Measurements from ENCODE around the gene PLAC8L1. TPM values are rescaled to one million over a fixed set of nuclear protein-coding genes. Genes with fewer than 3 reads are reported as not detected.

The PLAC8L1 gene
- total RNA-seq, 5 donors from 2014 or later (not counting 1 experiment from before 2014, with no cell fraction given) = 0.43 to 1.4 (median 0.60) TPM; not detected in 2

GRCh38 chr5:146052780-146053179, 52.6 kb downstream of the PLAC8L1 start:
- no peaks in the 10 kb centered on the region for H3K9me3 ChIP-seq
- ATAC-seq (replicated peaks in 1 of 4) = no peak
- CTCF ChIA-PET = no interaction called here
- no peak for DNase-seq
- Mint-ChIP-seq H3K4me3 (no peak overlapping the region), H3K36me3 (no peaks in the 10 kb centered on the region), H3K27ac (no peak overlapping the region), H3K9me3 (no peaks in the 10 kb centered on the region), H3K4me1 (no peaks in the 10 kb centered on the region), H3K27me3 (peaks cover 13 to 22% of the 10 kb centered on the region in 2 donors)
- no peaks in the 10 kb centered on the region for H3K27me3 ChIP-seq (replicated peaks in 1 of 2; ENCODE audit: control insufficient read depth in 2 of 2, extremely low read depth in 1 of 2, insufficient read depth in 2 of 2, low read length in 1 of 2)
- no peak overlapping the region for H3K4me3 ChIP-seq (ENCODE audit: control insufficient read depth in 1 of 2, extremely low read depth in 1 of 2, low read length in 1 of 2)
- no peaks in the 10 kb centered on the region for H3K4me1 ChIP-seq (ENCODE audit: control insufficient read depth in 1 of 2, extremely low read depth in 1 of 2, insufficient read depth in 2 of 2, low read length in 2 of 2)
- POLR2A ChIA-PET = no interaction called here
- no peaks in the 10 kb centered on the region for H3K36me3 ChIP-seq (ENCODE audit: control insufficient read depth in 2 of 2, extremely low read depth in 1 of 2, insufficient read depth in 1 of 2, low read length in 1 of 2)
- H3K27ac ChIP-seq (ENCODE audit: low read length) = no peak overlapping the region

- Mint-ChIP-seq H3K4me1 (no peaks in the 10 kb centered on the region), H3K27ac (no peak overlapping the region), H3K36me3 (no peaks in the 10 kb centered on the region), H3K9me3 (no peaks in the 10 kb centered on the region), H3K4me3 (no peak overlapping the region), H3K27me3 (peaks cover 10 to 24% of the 10 kb centered on the region in 2 donors)
- no peak overlapping the region for H3K4me3 ChIP-seq (ENCODE audit: control insufficient read depth in 1 of 2, extremely low read depth in 1 of 2, low read length in 1 of 2)
- POLR2A ChIA-PET = no interaction called here
- DNase-seq = no peak
- H3K9me3 ChIP-seq = no peaks in the 10 kb centered on the region
- H3K27me3 ChIP-seq (replicated peaks in 1 of 2; ENCODE audit: control insufficient read depth in 2 of 2, extremely low read depth in 1 of 2, insufficient read depth in 2 of 2, low read length in 1 of 2) = peaks cover 0 to 5% of the 10 kb centered on the region in 2 experiments
- H3K4me1 ChIP-seq (ENCODE audit: control insufficient read depth in 1 of 2, extremely low read depth in 1 of 2, insufficient read depth in 2 of 2, low read length in 2 of 2) = no peaks in the 10 kb centered on the region
- no peaks in the 10 kb centered on the region for H3K36me3 ChIP-seq (ENCODE audit: control insufficient read depth in 2 of 2, extremely low read depth in 1 of 2, insufficient read depth in 1 of 2, low read length in 1 of 2)
- H3K27ac ChIP-seq (ENCODE audit: low read length) = no peak overlapping the region
- CTCF ChIA-PET = no interaction called here
- ATAC-seq (replicated peaks in 1 of 4) = no peak
- 28% methylated on average over 2 of the region's 3 CpGs for WGBS (ENCODE audit: insufficient coverage)
Measured at GRCh38 chr5:146051678-146052077, 53.7 kb downstream of the PLAC8L1 start.

- Mint-ChIP-seq H3K36me3 (no peaks in the 10 kb centered on the region), H3K27me3 (peaks cover 8 to 27% of the 10 kb centered on the region in 2 donors), H3K9me3 (no peaks in the 10 kb centered on the region), H3K4me1 (no peaks in the 10 kb centered on the region), H3K27ac (no peak overlapping the region), H3K4me3 (no peak overlapping the region)
- WGBS (ENCODE audit: insufficient coverage) = 87% methylated on average over 3 of the region's 5 CpGs
- ChIA-PET CTCF (no interaction called here), POLR2A (no interaction called here)
- no peak overlapping the region for H3K27ac ChIP-seq (ENCODE audit: low read length)
- no peak overlapping the region for H3K4me3 ChIP-seq (ENCODE audit: control insufficient read depth in 1 of 2, extremely low read depth in 1 of 2, low read length in 1 of 2)
- H3K4me1 ChIP-seq (ENCODE audit: control insufficient read depth in 1 of 2, extremely low read depth in 1 of 2, insufficient read depth in 2 of 2, low read length in 2 of 2) = no peaks in the 10 kb centered on the region
- H3K36me3 ChIP-seq (ENCODE audit: control insufficient read depth in 2 of 2, extremely low read depth in 1 of 2, insufficient read depth in 1 of 2, low read length in 1 of 2) = no peaks in the 10 kb centered on the region
- H3K9me3 ChIP-seq = no peaks in the 10 kb centered on the region
- no peak for ATAC-seq (replicated peaks in 1 of 4)
- no peak for DNase-seq
- H3K27me3 ChIP-seq (replicated peaks in 1 of 2; ENCODE audit: control insufficient read depth in 2 of 2, extremely low read depth in 1 of 2, insufficient read depth in 2 of 2, low read length in 1 of 2) = peaks cover 0 to 5% of the 10 kb centered on the region in 2 experiments
Measured at GRCh38 chr5:146050086-146050485, 55.3 kb downstream of the PLAC8L1 start.

- Mint-ChIP-seq H3K27ac (no peak overlapping the region), H3K36me3 (no peaks in the 10 kb centered on the region), H3K4me1 (no peaks in the 10 kb centered on the region), H3K4me3 (no peak overlapping the region), H3K27me3 (peaks cover 8 to 27% of the 10 kb centered on the region in 2 donors), H3K9me3 (no peaks in the 10 kb centered on the region)
- Histone ChIP-seq H3K27me3 (replicated peaks in 1 of 2; ENCODE audit: control insufficient read depth in 2 of 2, extremely low read depth in 1 of 2, insufficient read depth in 2 of 2, low read length in 1 of 2) (peaks cover 0 to 5% of the 10 kb centered on the region in 2 experiments), H3K4me3 (ENCODE audit: control insufficient read depth in 1 of 2, extremely low read depth in 1 of 2, low read length in 1 of 2) (no peak overlapping the region), H3K9me3 (no peaks in the 10 kb centered on the region), H3K36me3 (ENCODE audit: control insufficient read depth in 2 of 2, extremely low read depth in 1 of 2, insufficient read depth in 1 of 2, low read length in 1 of 2) (no peaks in the 10 kb centered on the region), H3K4me1 (ENCODE audit: control insufficient read depth in 1 of 2, extremely low read depth in 1 of 2, insufficient read depth in 2 of 2, low read length in 2 of 2) (no peaks in the 10 kb centered on the region), H3K27ac (ENCODE audit: low read length) (no peak overlapping the region)
- ChIA-PET CTCF (no interaction called here), POLR2A (no interaction called here)
- ATAC-seq (replicated peaks in 1 of 4) (no peak), DNase-seq (no peak)
- 72% methylated on average over 3 of the region's 3 CpGs for WGBS (ENCODE audit: insufficient coverage)
Measured at GRCh38 chr5:146049704-146050026, 55.7 kb downstream of the PLAC8L1 start.

- no peaks in the 10 kb centered on the region for H3K36me3 Mint-ChIP-seq
- ChIA-PET POLR2A (no interaction called here), CTCF (interaction anchor here in 1 of 2 donors (0.7 kb wide), 1 partner anchor 367 kb away, joined by 4 read pairs; no protein-coding TSS in a partner anchor)
- ATAC-seq (replicated peaks in 1 of 4) (no peak), DNase-seq (no peak)
- H3K4me1 ChIP-seq (ENCODE audit: control insufficient read depth in 1 of 2, extremely low read depth in 1 of 2, insufficient read depth in 2 of 2, low read length in 2 of 2) = no peaks in the 10 kb centered on the region
- no peaks in the 10 kb centered on the region for H3K36me3 ChIP-seq (ENCODE audit: control insufficient read depth in 2 of 2, extremely low read depth in 1 of 2, insufficient read depth in 1 of 2, low read length in 1 of 2)
- H3K9me3 Mint-ChIP-seq = no peaks in the 10 kb centered on the region
- no peaks in the 10 kb centered on the region for H3K4me1 Mint-ChIP-seq
- H3K4me3 ChIP-seq (ENCODE audit: control insufficient read depth in 1 of 2, extremely low read depth in 1 of 2, low read length in 1 of 2) = no peak overlapping the region
- WGBS (ENCODE audit: insufficient coverage) = 79% methylated on average over 9 of the region's 15 CpGs
- no peak overlapping the region for H3K4me3 Mint-ChIP-seq
- H3K27me3 Mint-ChIP-seq = peaks cover 8 to 27% of the 10 kb centered on the region in 2 donors
- H3K27me3 ChIP-seq (replicated peaks in 1 of 2; ENCODE audit: control insufficient read depth in 2 of 2, extremely low read depth in 1 of 2, insufficient read depth in 2 of 2, low read length in 1 of 2) = peaks cover 0 to 5% of the 10 kb centered on the region in 2 experiments
- H3K27ac ChIP-seq (ENCODE audit: low read length) = no peak overlapping the region
- no peaks in the 10 kb centered on the region for H3K9me3 ChIP-seq
- no peak overlapping the region for H3K27ac Mint-ChIP-seq
Measured at GRCh38 chr5:146048994-146049703, 56.2 kb downstream of the PLAC8L1 start.

GRCh38 chr5:146047396-146047795, 58.0 kb downstream of the PLAC8L1 start:
- no peak for ATAC-seq (replicated peaks in 1 of 4)
- H3K27me3 Mint-ChIP-seq = peaks cover 8 to 27% of the 10 kb centered on the region in 2 donors
- H3K9me3 Mint-ChIP-seq = peaks cover 0 to 4% (median 0%) of the 10 kb centered on the region in 3 donors
- H3K36me3 Mint-ChIP-seq = no peaks in the 10 kb centered on the region
- H3K4me3 ChIP-seq (ENCODE audit: control insufficient read depth in 1 of 2, extremely low read depth in 1 of 2, low read length in 1 of 2) = no peak overlapping the region
- peaks cover 0 to 5% of the 10 kb centered on the region in 2 experiments for H3K27me3 ChIP-seq (replicated peaks in 1 of 2; ENCODE audit: control insufficient read depth in 2 of 2, extremely low read depth in 1 of 2, insufficient read depth in 2 of 2, low read length in 1 of 2)
- no peak overlapping the region for H3K4me3 Mint-ChIP-seq
- H3K36me3 ChIP-seq (ENCODE audit: control insufficient read depth in 2 of 2, extremely low read depth in 1 of 2, insufficient read depth in 1 of 2, low read length in 1 of 2) = no peaks in the 10 kb centered on the region
- WGBS (ENCODE audit: insufficient coverage) = 48% methylated on average over 3 of the region's 4 CpGs
- H3K27ac Mint-ChIP-seq = no peak overlapping the region
- no peaks in the 10 kb centered on the region for H3K4me1 Mint-ChIP-seq
- no peaks in the 10 kb centered on the region for H3K9me3 ChIP-seq
- ChIA-PET CTCF (no interaction called here), POLR2A (no interaction called here)
- H3K4me1 ChIP-seq (ENCODE audit: control insufficient read depth in 1 of 2, extremely low read depth in 1 of 2, insufficient read depth in 2 of 2, low read length in 2 of 2) = no peaks in the 10 kb centered on the region
- no peak for DNase-seq
- H3K27ac ChIP-seq (ENCODE audit: low read length) = no peak overlapping the region

GRCh38 chr5:146043722-146044121, 61.7 kb downstream of the PLAC8L1 start:
- ATAC-seq (replicated peaks in 1 of 4) (no peak), DNase-seq (no peak)
- H3K36me3 Mint-ChIP-seq = no peaks in the 10 kb centered on the region
- Histone ChIP-seq H3K36me3 (ENCODE audit: control insufficient read depth in 2 of 2, extremely low read depth in 1 of 2, insufficient read depth in 1 of 2, low read length in 1 of 2) (no peaks in the 10 kb centered on the region), H3K4me1 (ENCODE audit: control insufficient read depth in 1 of 2, extremely low read depth in 1 of 2, insufficient read depth in 2 of 2, low read length in 2 of 2) (no peaks in the 10 kb centered on the region), H3K27me3 (replicated peaks in 1 of 2; ENCODE audit: control insufficient read depth in 2 of 2, extremely low read depth in 1 of 2, insufficient read depth in 2 of 2, low read length in 1 of 2) (peaks cover 0 to 8% of the 10 kb centered on the region in 2 experiments), H3K27ac (ENCODE audit: low read length) (no peak overlapping the region), H3K4me3 (ENCODE audit: control insufficient read depth in 1 of 2, extremely low read depth in 1 of 2, low read length in 1 of 2) (no peak overlapping the region), H3K9me3 (no peaks in the 10 kb centered on the region)
- H3K9me3 Mint-ChIP-seq = peaks cover 0 to 4% (median 0%) of the 10 kb centered on the region in 3 donors
- ChIA-PET CTCF (no interaction called here), POLR2A (no interaction called here)
- peaks cover 0 to 12% of the 10 kb centered on the region in 2 donors for H3K27me3 Mint-ChIP-seq
- 92% methylated on average over 2 of the region's 4 CpGs for WGBS (ENCODE audit: insufficient coverage)
- H3K27ac Mint-ChIP-seq = no peak overlapping the region
- H3K4me1 Mint-ChIP-seq = no peaks in the 10 kb centered on the region
- H3K4me3 Mint-ChIP-seq = no peak overlapping the region

Data from T-cell (primary cell).